Measurements from ENCODE around the gene TMEM225. TPM values are rescaled to one million over a fixed set of nuclear protein-coding genes. Genes with fewer than 3 reads are reported as not detected.
"Not testable (repeated sequence)": the region's sequence is repeated elsewhere in the genome, so short reads cannot be mapped to it uniquely, and the experiment has no call there.

The TMEM225 gene
- not detected for total RNA-seq

GRCh38 chr11:123885570-123885969 lies at the start of gene TMEM225:
TMEM225 (minus strand) TSS chr11:123885670; CDS start chr11:123885425, 245 bp downstream.
- DNase-seq = no peak

GRCh38 chr11:123924027-123924426 lies 38.6 kb upstream of the TMEM225 start:
- DNase-seq = no peak

GRCh38 chr11:123920943-123921342 lies 35.5 kb upstream of the TMEM225 start:
- no peak for DNase-seq

- no peak for DNase-seq
Measured at GRCh38 chr11:123905826-123906225, 20.4 kb upstream of the TMEM225 start.

GRCh38 chr11:123904932-123905331 lies 19.5 kb upstream of the TMEM225 start:
- no peak for DNase-seq

GRCh38 chr11:123903932-123904331 lies 18.5 kb upstream of the TMEM225 start:
- DNase-seq = no peak

- DNase-seq = no peak
Measured at GRCh38 chr11:123901867-123902266, 16.4 kb upstream of the TMEM225 start, which contains the start of gene OR8D4. OR8D4 (plus strand) TSS chr11:123902167; CDS start chr11:123906432, 4,265 bp downstream.

GRCh38 chr11:123899792-123900191 lies 14.3 kb upstream of the TMEM225 start:
- no peak for DNase-seq

GRCh38 chr11:123892031-123892430 lies 6.6 kb upstream of the TMEM225 start:
- no peak for DNase-seq

- DNase-seq = no peak
Measured at GRCh38 chr11:123880912-123881311, 4.6 kb downstream of the TMEM225 start.

- DNase-seq = not testable (repeated sequence)
Measured at GRCh38 chr11:123867795-123868194, 17.7 kb downstream of the TMEM225 start.

- not testable (repeated sequence) for DNase-seq
Measured at GRCh38 chr11:123865293-123865692, 20.2 kb downstream of the TMEM225 start.

- DNase-seq = no peak
Measured at GRCh38 chr11:123859731-123860130, 25.7 kb downstream of the TMEM225 start.

GRCh38 chr11:123856444-123856843 lies 29.0 kb downstream of the TMEM225 start:
- no peak for DNase-seq

- DNase-seq = no peak
Measured at GRCh38 chr11:123853038-123853437, 32.4 kb downstream of the TMEM225 start.

GRCh38 chr11:123852321-123852720 lies 33.1 kb downstream of the TMEM225 start:
- no peak for DNase-seq

- DNase-seq = no peak
Measured at GRCh38 chr11:123851110-123851509, 34.4 kb downstream of the TMEM225 start.

- DNase-seq = no peak
Measured at GRCh38 chr11:123841174-123841573, 44.3 kb downstream of the TMEM225 start.

GRCh38 chr11:123839131-123839530 lies 46.3 kb downstream of the TMEM225 start:
- DNase-seq = no peak

- DNase-seq = no peak
Measured at GRCh38 chr11:123838659-123839058, 46.8 kb downstream of the TMEM225 start.

- no peak for DNase-seq
Measured at GRCh38 chr11:123838199-123838598, 47.3 kb downstream of the TMEM225 start.

- no peak for DNase-seq
Measured at GRCh38 chr11:123833095-123833494, 52.4 kb downstream of the TMEM225 start.

All from effector CD4-positive, alpha-beta T cell (primary cell).